GM23248 (cell line): ENCODE data around the gene SFN.

Experiments
- EZH2 ChIP-seq: fragments of 200-600 bp; sonication (generic); IDR thresholded peaks from 2 replicates; pipeline ENCODE4 v1.6.1; 2018; ENCODE audit warnings: antibody characterized with exemption, mild to moderate bottlenecking; ENCODE audit not compliant: insufficient read depth, poor library complexity, severe bottlenecking
- EZH2phosphoT487 ChIP-seq: fragments of 200-600 bp; sonication (generic); IDR thresholded peaks from 2 replicates; pipeline ENCODE4 v1.6.1; 2018; ENCODE audit warnings: antibody characterized with exemption, moderate library complexity, mild to moderate bottlenecking, low read depth; ENCODE audit not compliant: insufficient read depth

- no peak for TF ChIP-seq EZH2phosphoT487
- no peak for TF ChIP-seq EZH2
Observed at GRCh38 chr1:26853156-26853555, 9.8 kb upstream of the SFN start.
